ENCODE measurements around the gene NEU2.

NEU2 gene

DNA sequence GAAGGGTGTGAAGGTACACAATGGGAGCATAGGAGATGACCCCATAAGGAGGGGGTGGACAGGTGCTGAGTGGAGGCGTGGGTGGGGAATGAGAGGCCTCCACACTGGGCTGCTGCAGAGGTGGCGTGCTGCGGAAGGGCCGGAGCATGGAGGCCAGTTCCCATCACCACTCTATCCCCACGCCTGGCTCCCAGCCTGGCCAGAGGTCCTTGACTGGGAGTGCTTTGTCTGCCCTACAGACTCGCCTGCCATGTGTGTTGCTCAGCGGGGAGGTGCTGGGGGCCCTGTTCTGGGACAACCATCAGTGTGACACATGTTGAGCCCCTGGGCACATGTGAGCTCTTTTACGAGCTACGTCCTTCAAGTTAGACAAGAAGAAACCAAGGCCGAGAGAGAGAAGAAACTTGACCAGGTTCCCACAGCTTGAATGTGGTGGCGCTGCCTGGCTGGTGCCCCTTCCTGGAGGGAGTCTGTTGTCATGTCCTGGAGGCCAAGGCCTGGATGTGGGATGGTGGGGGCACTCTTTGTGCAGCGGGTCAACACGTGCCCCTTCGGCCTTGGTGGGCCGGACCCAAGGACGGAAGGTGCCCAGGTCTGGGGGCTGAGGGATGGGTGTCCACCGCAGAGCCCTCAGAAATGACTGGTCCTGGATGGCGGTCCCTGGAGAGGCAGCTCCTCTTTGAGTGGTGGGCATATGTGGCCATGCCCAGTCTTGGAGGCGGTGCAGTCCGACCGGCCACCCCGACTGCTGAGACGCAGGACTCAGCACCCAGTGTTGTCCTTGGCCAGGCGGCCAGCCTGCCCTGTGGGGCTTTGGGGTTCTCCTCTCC is 26.5 kb downstream of the NEU2 start:
- H3K4me2 ChIP-seq (ENCODE audit: low read length) = no peak overlapping the region
- no peaks in the 10 kb centered on the region for H3K36me3 ChIP-seq (ENCODE audit: control insufficient read depth in 1 of 2, insufficient read depth in 2 of 2, low read length in 2 of 2)
- no peak overlapping the region for H3K4ac ChIP-seq (ENCODE audit: low read depth, low read length)
- no peak overlapping the region for H4K8ac ChIP-seq (ENCODE audit: low read depth, low read length)
- no peak overlapping the region for H3K4me3 ChIP-seq (ENCODE audit: low read depth, low read length)
- H3K9ac ChIP-seq (ENCODE audit: low read length) = no peak overlapping the region
- H4K12ac ChIP-seq (ENCODE audit: low read depth, low read length) = no peak overlapping the region
- WGBS (ENCODE audit: extremely low coverage, insufficient coverage, insufficient read length) = no CpG with 5 or more reads among the region's 24 CpGs
- H2BK120ac ChIP-seq (ENCODE audit: insufficient read depth, low read length, poor library complexity) = no peak overlapping the region
- no peak overlapping the region for H3K23ac ChIP-seq (ENCODE audit: low read length)
- H3K4me1 ChIP-seq (ENCODE audit: control insufficient read depth in 1 of 2, insufficient read depth in 2 of 2, low read length in 2 of 2) = peaks cover 13% of the 10 kb centered on the region in 2 experiments
- no peak overlapping the region for H2BK12ac ChIP-seq (ENCODE audit: low read length)
- peaks cover 2% of the 10 kb centered on the region for H3K9me3 ChIP-seq (ENCODE audit: insufficient read depth, low read depth, low read length)
- no peak overlapping the region for H3K27ac ChIP-seq (ENCODE audit: low read depth, low read length)
- H4K91ac ChIP-seq (ENCODE audit: low read depth, low read length) = no peak overlapping the region
- no peaks in the 10 kb centered on the region for H3K27me3 ChIP-seq (ENCODE audit: insufficient read depth, low read length)
- H2AK5ac ChIP-seq (ENCODE audit: low read length) = no peak overlapping the region
- DNase-seq = no peak
- H3K14ac ChIP-seq (ENCODE audit: low read length) = no peak overlapping the region
- no peak overlapping the region for H2BK5ac ChIP-seq (ENCODE audit: low read depth, low read length, poor library complexity)
- H3K79me2 ChIP-seq (ENCODE audit: control insufficient read depth, insufficient read depth, low read length, poor library complexity) = no peaks in the 10 kb centered on the region
- no peak overlapping the region for H2AFZ ChIP-seq (ENCODE audit: insufficient read depth, low read length, poor library complexity)
- H3K79me1 ChIP-seq (ENCODE audit: low read length) = no peaks in the 10 kb centered on the region
- no peak overlapping the region for H3K18ac ChIP-seq (ENCODE audit: low read length)

DNA sequence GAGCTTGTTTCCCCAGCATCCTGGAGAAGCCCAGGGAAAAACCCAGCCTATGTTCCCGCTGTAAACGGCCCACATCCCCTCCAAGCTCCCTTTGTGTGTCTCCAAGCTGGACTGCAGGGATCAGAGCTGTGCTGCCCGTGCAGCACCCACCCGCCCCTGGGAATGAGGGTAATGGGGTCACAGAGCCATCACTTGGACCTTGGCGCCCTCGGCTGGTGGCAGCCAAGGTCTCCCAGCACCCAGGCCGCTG is 27.0 kb downstream of the NEU2 start:
- Histone ChIP-seq H3K79me2 (ENCODE audit: control insufficient read depth, insufficient read depth, low read length, poor library complexity) (no peaks in the 10 kb centered on the region), H3K4me1 (ENCODE audit: control insufficient read depth in 1 of 2, insufficient read depth in 2 of 2, low read length in 2 of 2) (peaks cover 13% of the 10 kb centered on the region in 2 experiments), H3K4me2 (ENCODE audit: low read length) (no peak overlapping the region), H3K4me3 (ENCODE audit: low read depth, low read length) (no peak overlapping the region), H3K36me3 (ENCODE audit: control insufficient read depth in 1 of 2, insufficient read depth in 2 of 2, low read length in 2 of 2) (no peaks in the 10 kb centered on the region), H3K23ac (ENCODE audit: low read length) (no peak overlapping the region), H3K14ac (ENCODE audit: low read length) (no peak overlapping the region), H2BK120ac (ENCODE audit: insufficient read depth, low read length, poor library complexity) (no peak overlapping the region), H2BK12ac (ENCODE audit: low read length) (no peak overlapping the region), H3K18ac (ENCODE audit: low read length) (no peak overlapping the region), H4K8ac (ENCODE audit: low read depth, low read length) (no peak overlapping the region), H3K9ac (ENCODE audit: low read length) (no peak overlapping the region), H3K27ac (ENCODE audit: low read depth, low read length) (no peak overlapping the region), H4K91ac (ENCODE audit: low read depth, low read length) (no peak overlapping the region), H3K27me3 (ENCODE audit: insufficient read depth, low read length) (no peaks in the 10 kb centered on the region), H2BK5ac (ENCODE audit: low read depth, low read length, poor library complexity) (no peak overlapping the region), H2AFZ (ENCODE audit: insufficient read depth, low read length, poor library complexity) (no peak overlapping the region), H3K4ac (ENCODE audit: low read depth, low read length) (no peak overlapping the region), H2AK5ac (ENCODE audit: low read length) (no peak overlapping the region), H4K12ac (ENCODE audit: low read depth, low read length) (no peak overlapping the region), H3K79me1 (ENCODE audit: low read length) (no peaks in the 10 kb centered on the region), H3K9me3 (ENCODE audit: insufficient read depth, low read depth, low read length) (peaks cover 2% of the 10 kb centered on the region)
- WGBS (ENCODE audit: extremely low coverage, insufficient coverage, insufficient read length) = no CpG with 5 or more reads among the region's 7 CpGs
- DNase-seq = no peak

- no peak within 1 kb of the TSS for H3K18ac ChIP-seq (ENCODE audit: low read length)
- H3K36me3 ChIP-seq (ENCODE audit: control insufficient read depth in 1 of 2, insufficient read depth in 2 of 2, low read length in 2 of 2) = no peaks in the 10 kb centered on the region
- no CpG with 5 or more reads among the region's 26 CpGs for WGBS (ENCODE audit: extremely low coverage, insufficient coverage, insufficient read length)
- H2AFZ ChIP-seq (ENCODE audit: insufficient read depth, low read length, poor library complexity) = no peak within 1 kb of the TSS
- no peak for DNase-seq
- H3K4me2 ChIP-seq (ENCODE audit: low read length) = no peak within 1 kb of the TSS
- H3K79me2 ChIP-seq (ENCODE audit: control insufficient read depth, insufficient read depth, low read length, poor library complexity) = no peaks in the 10 kb centered on the region
- no peak within 1 kb of the TSS for H3K4me3 ChIP-seq (ENCODE audit: low read depth, low read length)
- no peak within 1 kb of the TSS for H3K27ac ChIP-seq (ENCODE audit: low read depth, low read length)
- no peak within 1 kb of the TSS for H2BK12ac ChIP-seq (ENCODE audit: low read length)
- H4K91ac ChIP-seq (ENCODE audit: low read depth, low read length) = no peak within 1 kb of the TSS
- H2BK5ac ChIP-seq (ENCODE audit: low read depth, low read length, poor library complexity) = no peak within 1 kb of the TSS
- peaks cover 13% of the 10 kb centered on the region in 2 experiments for H3K4me1 ChIP-seq (ENCODE audit: control insufficient read depth in 1 of 2, insufficient read depth in 2 of 2, low read length in 2 of 2)
- no peak within 1 kb of the TSS for H4K12ac ChIP-seq (ENCODE audit: low read depth, low read length)
- no peak within 1 kb of the TSS for H3K14ac ChIP-seq (ENCODE audit: low read length)
- no peak within 1 kb of the TSS for H3K9ac ChIP-seq (ENCODE audit: low read length)
- no peak within 1 kb of the TSS for H2BK120ac ChIP-seq (ENCODE audit: insufficient read depth, low read length, poor library complexity)
- no peaks in the 10 kb centered on the region for H3K79me1 ChIP-seq (ENCODE audit: low read length)
- peaks cover 2% of the 10 kb centered on the region for H3K9me3 ChIP-seq (ENCODE audit: insufficient read depth, low read depth, low read length)
- no peak within 1 kb of the TSS for H4K8ac ChIP-seq (ENCODE audit: low read depth, low read length)
- no peak within 1 kb of the TSS for H2AK5ac ChIP-seq (ENCODE audit: low read length)
- no peak within 1 kb of the TSS for H3K4ac ChIP-seq (ENCODE audit: low read depth, low read length)
- H3K23ac ChIP-seq (ENCODE audit: low read length) = no peak within 1 kb of the TSS
- H3K27me3 ChIP-seq (ENCODE audit: insufficient read depth, low read length) = no peaks in the 10 kb centered on the region
Measured at GRCh38 chr2:233059797-233060500, 27.5 kb downstream of the NEU2 start, which contains the start of gene INPP5D. Gene INPP5D, plus strand, starts transcription at chr2:233060342. Its CDS starts 137 bp downstream, at chr2:233060479.

DNA sequence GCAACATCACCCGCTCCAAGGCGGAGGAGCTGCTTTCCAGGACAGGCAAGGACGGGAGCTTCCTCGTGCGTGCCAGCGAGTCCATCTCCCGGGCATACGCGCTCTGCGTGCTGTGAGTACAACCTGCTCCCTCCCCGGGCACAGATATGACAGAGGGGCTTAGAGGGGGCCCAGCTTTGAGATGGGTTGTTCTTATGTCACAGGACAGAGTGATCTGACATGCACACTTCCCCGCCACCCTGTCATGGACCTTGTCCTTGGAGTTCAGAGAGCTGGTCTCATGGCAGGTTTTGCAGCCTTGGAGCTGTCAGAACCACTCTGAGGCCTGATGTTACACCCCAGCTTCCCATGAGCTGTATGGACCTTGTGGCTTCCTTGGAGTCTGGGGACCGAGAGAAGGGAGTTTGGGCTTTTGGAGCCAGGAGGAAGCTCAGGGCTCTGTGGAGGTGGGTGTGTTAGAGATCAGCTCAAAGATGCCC is 28.1 kb downstream of the NEU2 start:
- no CpG with 5 or more reads among the region's 13 CpGs for WGBS (ENCODE audit: extremely low coverage, insufficient coverage, insufficient read length)
- H3K79me1 ChIP-seq (ENCODE audit: low read length) = no peaks in the 10 kb centered on the region
- no peak overlapping the region for H3K4me3 ChIP-seq (ENCODE audit: low read depth, low read length)

More for the DNA sequence above, 28.1 kb downstream of the NEU2 start:
- H3K4me2 ChIP-seq (ENCODE audit: low read length) = no peak overlapping the region
- no peak overlapping the region for H3K4ac ChIP-seq (ENCODE audit: low read depth, low read length)
- no peak overlapping the region for H3K23ac ChIP-seq (ENCODE audit: low read length)
- no peak overlapping the region for H2AFZ ChIP-seq (ENCODE audit: insufficient read depth, low read length, poor library complexity)
- no peak overlapping the region for H4K91ac ChIP-seq (ENCODE audit: low read depth, low read length)
- no peak overlapping the region for H3K18ac ChIP-seq (ENCODE audit: low read length)
- H3K79me2 ChIP-seq (ENCODE audit: control insufficient read depth, insufficient read depth, low read length, poor library complexity) = no peaks in the 10 kb centered on the region
- H3K27ac ChIP-seq (ENCODE audit: low read depth, low read length) = no peak overlapping the region
- no peaks in the 10 kb centered on the region for H3K36me3 ChIP-seq (ENCODE audit: control insufficient read depth in 1 of 2, insufficient read depth in 2 of 2, low read length in 2 of 2)
- no peak overlapping the region for H4K12ac ChIP-seq (ENCODE audit: low read depth, low read length)
- peaks cover 2% of the 10 kb centered on the region for H3K9me3 ChIP-seq (ENCODE audit: insufficient read depth, low read depth, low read length)
- no peak overlapping the region for H2BK12ac ChIP-seq (ENCODE audit: low read length)
- no peak overlapping the region for H2BK5ac ChIP-seq (ENCODE audit: low read depth, low read length, poor library complexity)
- DNase-seq = no peak
- no peak overlapping the region for H3K9ac ChIP-seq (ENCODE audit: low read length)
- no peak overlapping the region for H4K8ac ChIP-seq (ENCODE audit: low read depth, low read length)
- no peak overlapping the region for H2AK5ac ChIP-seq (ENCODE audit: low read length)
- H3K14ac ChIP-seq (ENCODE audit: low read length) = no peak overlapping the region
- H2BK120ac ChIP-seq (ENCODE audit: insufficient read depth, low read length, poor library complexity) = no peak overlapping the region
- H3K4me1 ChIP-seq (ENCODE audit: control insufficient read depth in 1 of 2, insufficient read depth in 2 of 2, low read length in 2 of 2) = peaks cover 13% of the 10 kb centered on the region in 2 experiments
- H3K27me3 ChIP-seq (ENCODE audit: insufficient read depth, low read length) = no peaks in the 10 kb centered on the region

All from trophoblast cell (in vitro differentiated cells and primary cell).